Heart right ventricle (tissue), 16 donors: ENCODE results near the gene ZNF135. TPM values are rescaled to one million over a fixed set of nuclear protein-coding genes. Genes with fewer than 3 reads are reported as not detected.

Experiments used
- ATAC-seq, 8 donors: fragments of 200-7000 bp; cut with Tn5 transposase; one replicate each; pipeline ENCODE4 v1.9.1; 2020; ENCODE audit warnings: mild to moderate bottlenecking in 8 of 8, moderate library complexity in 8 of 8, moderate number of reproducible peaks in 1 of 8
- DNase-seq, 2 donors: peaks; one replicate each; pipeline ENCODE4 v3.0.0-alpha.2; 2020
- H3K27ac ChIP-seq, 10 donors: fragments of 200-600 bp; sonication (generic) in 2 of 10; one replicate each; pipeline versions ENCODE4 v1.5.0 to v1.8.0; 2020 to 2022; ENCODE audit warnings: mild to moderate bottlenecking in 3 of 10
- H3K27me3 ChIP-seq, 7 donors: fragments of 200-600 bp; one replicate each; pipeline ENCODE4 v1.8.0; 2021 to 2022; ENCODE audit warnings: mild to moderate bottlenecking in 2 of 7
- H3K36me3 ChIP-seq, 9 donors: fragments of 200-600 bp; sonication (generic) in 1 of 9; one replicate each; pipeline versions ENCODE4 v1.5.0 to v1.8.0; 2020 to 2022; ENCODE audit warnings: mild to moderate bottlenecking in 2 of 9
- H3K4me1 ChIP-seq, 9 donors: fragments of 200-600 bp; sonication (generic) in 1 of 9; one replicate each; pipeline versions ENCODE4 v1.5.0 to v1.8.0; 2020 to 2022; ENCODE audit warnings: mild to moderate bottlenecking in 4 of 9
- H3K4me3 ChIP-seq, 10 donors: fragments of 200-600 bp; sonication (generic) in 2 of 10; one replicate each; pipeline versions ENCODE4 v1.5.0 to v1.8.0; 2020 to 2022; ENCODE audit warnings: mild to moderate bottlenecking in 7 of 10, moderate library complexity in 2 of 10
- H3K9me3 ChIP-seq, 11 donors: fragments of 200-600 bp in 10 of 11; sonication (generic) in 2 of 11; one replicate each; pipeline versions ENCODE4 v1.5.0 to v1.8.0; 2013 to 2022; ENCODE audit warnings: mild to moderate bottlenecking in 2 of 11, control low read depth in 1 of 11, moderate library complexity in 1 of 11
- WGBS, 2 donors: extraction: QIAGEN DNeasy Blood & Tissue Kit; methylation state at CpG; one replicate each; pipeline ENCODE4 v1.1.7; 2013; ENCODE audit warnings: inconsistent platforms in 1 of 2; 5-methylcytosine and 5-hydroxymethylcytosine counted together
- intact Hi-C, 10 donors: fragments of 100-400 bp; cut with DNase I; formaldehyde crosslinking; loops; one replicate each; pipeline versions ENCODE4 v1.11.1 to v1.14.2; 2022
- polyA plus RNA-seq, 2 donors: library from polyadenylated mRNA; stranded (reverse); fragments of 200-250 nt; gene quantifications; one replicate each; pipeline ENCODE4 v1.2.3, GENCODE V29; 2013
- total RNA-seq, 10 donors: library from RNA; stranded (reverse); fragmentation: NEBNext Ultra II Directional in 3 of 10; extraction: Animal tissue kit (Norgen Biotek cat#: 25700) in 3 of 10; gene quantifications; one replicate each; pipeline versions ENCODE4 v1.2.1 to v1.2.4, GENCODE V29; 2021 to 2023
- TF ChIP-seq, protein P1 (sequence below), 9 donors: fragments of 200-600 bp; sonication (generic) in 2 of 9; IDR thresholded peaks; one replicate each; pipeline versions ENCODE4 v1.5.0 to v1.8.0; 2021 to 2022; ENCODE audit warnings: antibody characterized with exemption in 9 of 9, mild to moderate bottlenecking in 5 of 9, moderate library complexity in 1 of 9
- donor health status: Arrhythmogenic right ventricular cardiomyopathy.
- donor health status: ischemic (EF 13 %, LVEDD 7.1; RV severe dilation, severe dysfunction).
- donor health status: healthy with polysubstance abuse.
- donor health status: DM: no; HTN: yes; CAD: no.
- donor health status: DM: no; HTN: no; CAD: no.
- donor health status: ischemic (EF 25% LVEDD 6.9; RV normal size, moderate dysfunction).
- donor health status: ischemic (EF 25% LVEDD 5.7; RV mildly dilated, moderate dysfunction).
- donor health status: healthy.
- donor health status: DM: yes; HTN: yes; CAD: no.
- donor health status: Ischemic cardiomyopathy.
- donor health status: ischemic (EF 35%, LVEDD 5.7; RV mildly dilated, moderate dysfunction).
- donor health status: nonischemic (EF 11% LVEDD 7.7; RV severe dilation, severe dysfunction).
- donor health status: DM: yes; HTN: yes; CAD: no.
- donor health status: PGD.
- donor health status: ischemic (EF 29% LVEDD 5.4; RV normal size, mild dysfunction).
- donor health status: nonischemic (EF 23%, LVEDD 6.1; RV moderate dilation, normal function).

ZNF135 gene
- total and polyA plus RNA-seq, 12 donors, result 2.5 to 10.1 (median 3.9) TPM

DNA sequence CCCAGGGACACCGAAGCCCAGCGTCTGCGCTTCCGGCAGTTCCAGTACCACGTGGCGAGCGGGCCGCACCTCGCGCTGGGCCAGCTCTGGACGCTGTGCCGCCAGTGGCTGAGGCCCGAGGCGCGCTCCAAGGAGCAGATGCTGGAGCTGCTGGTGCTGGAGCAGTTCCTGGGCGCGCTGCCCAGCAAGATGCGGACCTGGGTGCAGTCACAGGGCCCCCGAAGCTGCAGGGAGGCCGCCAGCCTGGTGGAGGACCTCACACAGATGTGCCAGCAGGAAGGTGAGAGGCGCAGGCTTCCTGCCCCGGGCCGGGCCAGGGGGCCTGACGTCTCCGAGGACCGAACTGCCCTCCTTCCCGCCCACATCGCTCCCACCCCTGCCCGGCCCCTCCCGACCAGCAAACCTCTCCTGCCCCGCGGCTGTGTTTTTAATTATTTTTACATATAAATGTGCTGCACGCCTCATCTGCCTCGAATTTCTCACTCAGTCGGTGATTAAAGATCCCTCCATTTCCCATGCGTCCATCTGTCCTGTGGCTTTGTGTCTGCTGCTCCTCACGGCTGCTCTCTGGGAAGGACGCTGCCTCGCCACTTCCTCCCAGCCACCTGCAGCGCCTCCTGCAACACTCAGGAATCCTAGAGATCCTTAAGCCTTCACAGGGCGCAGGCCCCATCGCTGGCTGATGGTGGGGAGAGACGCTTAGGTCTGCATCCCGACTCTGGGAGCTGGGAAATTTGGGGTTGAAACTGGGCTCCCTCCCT lies 21.0 kb upstream of the ZNF135 start:
- H3K27me3 ChIP-seq, result peaks cover 0 to 12% (median 0%) of the 10 kb centered on the region in 7 donors
- TF ChIP-seq, protein P1, sequence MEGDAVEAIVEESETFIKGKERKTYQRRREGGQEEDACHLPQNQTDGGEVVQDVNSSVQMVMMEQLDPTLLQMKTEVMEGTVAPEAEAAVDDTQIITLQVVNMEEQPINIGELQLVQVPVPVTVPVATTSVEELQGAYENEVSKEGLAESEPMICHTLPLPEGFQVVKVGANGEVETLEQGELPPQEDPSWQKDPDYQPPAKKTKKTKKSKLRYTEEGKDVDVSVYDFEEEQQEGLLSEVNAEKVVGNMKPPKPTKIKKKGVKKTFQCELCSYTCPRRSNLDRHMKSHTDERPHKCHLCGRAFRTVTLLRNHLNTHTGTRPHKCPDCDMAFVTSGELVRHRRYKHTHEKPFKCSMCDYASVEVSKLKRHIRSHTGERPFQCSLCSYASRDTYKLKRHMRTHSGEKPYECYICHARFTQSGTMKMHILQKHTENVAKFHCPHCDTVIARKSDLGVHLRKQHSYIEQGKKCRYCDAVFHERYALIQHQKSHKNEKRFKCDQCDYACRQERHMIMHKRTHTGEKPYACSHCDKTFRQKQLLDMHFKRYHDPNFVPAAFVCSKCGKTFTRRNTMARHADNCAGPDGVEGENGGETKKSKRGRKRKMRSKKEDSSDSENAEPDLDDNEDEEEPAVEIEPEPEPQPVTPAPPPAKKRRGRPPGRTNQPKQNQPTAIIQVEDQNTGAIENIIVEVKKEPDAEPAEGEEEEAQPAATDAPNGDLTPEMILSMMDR (IDR thresholded peaks at IDR 0.05), result no peak
- intact Hi-C loops, result no loop called here
- peaks cover 0 to 73% (median 7%) of the 10 kb centered on the region in 11 donors for H3K9me3 ChIP-seq
- peak in 1 of 2 donors; percentile 42 for DNase-seq
- H3K36me3 ChIP-seq, result no peaks in the 10 kb centered on the region
- WGBS, 2 donors, result 16 to 24% methylated on average over 43 to 44 of the region's 44 CpGs
- no peak for ATAC-seq
- no peak overlapping the region for H3K4me3 ChIP-seq
- H3K4me1 ChIP-seq, result peaks cover 0 to 10% (median 4%) of the 10 kb centered on the region in 9 donors
- no peak overlapping the region for H3K27ac ChIP-seq

DNA sequence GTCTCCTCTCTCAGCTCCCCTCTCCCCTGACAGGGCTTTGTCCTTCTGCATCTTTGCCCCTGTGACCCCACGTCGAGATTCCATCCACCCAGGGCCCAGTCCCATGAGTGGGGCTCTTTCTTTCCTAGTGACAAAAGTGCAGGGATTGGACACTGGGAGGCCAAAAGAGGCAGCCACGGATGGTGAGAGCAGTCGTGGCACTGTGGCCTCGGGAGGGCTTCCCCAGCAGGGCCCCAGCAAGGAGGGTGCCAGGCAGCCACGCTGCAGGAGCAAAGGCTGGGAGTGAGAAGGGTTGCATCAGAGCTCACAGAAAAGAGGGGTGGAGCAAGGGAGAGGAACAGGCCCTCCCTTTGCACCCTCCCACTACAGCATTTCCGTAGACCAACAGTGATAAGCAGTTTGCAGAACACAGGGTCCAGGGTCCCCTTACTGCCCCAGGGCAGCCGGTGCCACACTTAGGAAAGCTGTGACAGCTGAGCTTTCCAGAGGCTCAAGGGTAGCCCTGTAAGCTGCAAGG lies 20.3 kb upstream of the ZNF135 start:
- TF ChIP-seq, protein P1 (IDR thresholded peaks at IDR 0.05), result no peak
- Histone ChIP-seq H3K27ac (no peak overlapping the region), H3K27me3 (peaks cover 0 to 6% (median 0%) of the 10 kb centered on the region in 7 donors), H3K9me3 (peaks cover 0 to 73% (median 7%) of the 10 kb centered on the region in 11 donors), H3K4me1 (peaks cover 0 to 6% (median 0%) of the 10 kb centered on the region in 9 donors), H3K4me3 (no peak overlapping the region), H3K36me3 (no peaks in the 10 kb centered on the region)
- no peak for ATAC-seq
- WGBS, 2 donors, result 20 to 27% methylated on average over 8 of the region's 8 CpGs
- intact Hi-C loops, result no loop called here
- DNase-seq, result no peak

DNA sequence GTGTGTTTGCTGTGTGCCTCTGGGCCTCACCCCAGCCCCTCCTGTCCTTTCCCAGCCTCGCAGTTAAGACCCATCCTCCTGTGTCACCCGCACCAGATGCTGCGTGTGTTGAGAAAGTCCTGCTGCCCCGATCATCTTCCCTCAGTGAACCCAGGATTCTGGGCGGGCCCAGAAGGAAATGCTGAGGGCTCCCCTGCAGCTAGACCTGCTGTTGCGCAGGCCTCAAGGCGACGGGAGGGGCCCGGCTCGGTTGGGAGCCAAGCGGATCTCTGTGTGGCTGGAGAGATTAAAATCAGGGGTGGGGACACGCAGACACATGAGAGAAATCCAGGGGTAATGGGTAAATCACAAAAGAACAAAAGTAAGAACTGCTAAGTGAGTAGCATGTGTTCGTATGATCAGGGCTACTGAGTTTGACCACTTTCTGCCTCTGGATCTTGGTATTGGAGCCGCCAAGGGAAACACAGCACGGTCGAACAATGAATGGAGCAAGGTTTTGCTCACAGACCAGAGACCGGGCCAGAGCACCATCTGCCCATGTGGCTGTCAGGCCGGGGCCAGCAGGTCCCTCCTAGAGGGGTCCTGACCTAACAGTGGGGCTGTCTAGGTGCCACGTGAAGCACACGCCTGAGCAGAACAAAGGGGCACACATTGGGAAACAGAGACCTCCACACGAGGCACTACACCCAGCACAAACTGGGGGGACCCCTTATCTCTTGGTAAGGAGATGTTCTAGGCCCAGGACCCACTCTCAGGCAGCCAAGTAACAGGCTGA lies 18.1 kb upstream of the ZNF135 start:
- peaks cover 0 to 94% (median 17%) of the 10 kb centered on the region in 11 donors for H3K9me3 ChIP-seq
- ATAC-seq (no peak), DNase-seq (no peak)
- H3K27ac ChIP-seq, result no peak overlapping the region
- no peaks in the 10 kb centered on the region for H3K36me3 ChIP-seq
- H3K27me3 ChIP-seq, result peaks cover 0 to 5% (median 0%) of the 10 kb centered on the region in 7 donors
- 77 to 78% methylated on average over 21 of the region's 21 CpGs for WGBS, 2 donors
- TF ChIP-seq, protein P1 (IDR thresholded peaks at IDR 0.05), result no peak
- H3K4me3 ChIP-seq, result no peak overlapping the region
- intact Hi-C loops, result no loop called here
- peaks cover 0 to 6% (median 0%) of the 10 kb centered on the region in 9 donors for H3K4me1 ChIP-seq
